Suprapubic skin (tissue), 4 donors: ENCODE data around the gene PCDHA9. TPM values are rescaled to one million over a fixed set of nuclear protein-coding genes. Genes with fewer than 3 reads are reported as not detected.
"Not testable (repeated sequence)": the region's sequence is repeated elsewhere in the genome, so short reads cannot be mapped to it uniquely, and the experiment has no call there.

Experiments
- DNase-seq, 2 donors: peaks; one replicate each; pipeline ENCODE4 v3.0.0-alpha.2; 2019; ENCODE audit warnings: low spot score in 2 of 2
- H3K27ac ChIP-seq: fragments of 200-600 bp; sonication (generic); one replicate; pipeline ENCODE4 v1.5.1; 2019
- H3K27me3 ChIP-seq: fragments of 200-600 bp; sonication (generic); one replicate; pipeline ENCODE4 v1.5.1; 2019
- H3K36me3 ChIP-seq: fragments of 200-600 bp; sonication (generic); one replicate; pipeline ENCODE4 v1.5.1; 2019
- H3K4me1 ChIP-seq: fragments of 200-600 bp; sonication (generic); one replicate; pipeline ENCODE4 v1.5.1; 2019
- H3K4me3 ChIP-seq: fragments of 200-600 bp; sonication (generic); one replicate; pipeline ENCODE4 v1.5.1; 2019; ENCODE audit warnings: mild to moderate bottlenecking
- H3K9me3 ChIP-seq: fragments of 200-600 bp; sonication (generic); one replicate; pipeline ENCODE4 v1.5.1; 2019
- EP300 ChIP-seq: sonication (generic); formaldehyde crosslinking; IDR thresholded peaks from one replicate; pipeline ENCODE4 v1.6.1; 2017; ENCODE audit warnings: antibody characterized with exemption
- POLR2A ChIP-seq, 2 donors: fragments of 450-650 bp; IDR thresholded peaks; one replicate each; pipeline ENCODE4 v1.6.1; 2017; ENCODE audit warnings: antibody characterized with exemption in 2 of 2, mild to moderate bottlenecking in 2 of 2, moderate library complexity in 2 of 2
- POLR2AphosphoS5 ChIP-seq, 3 donors: sonication (generic); formaldehyde crosslinking; IDR thresholded peaks; one replicate each; pipeline ENCODE4 v1.6.1; 2017; ENCODE audit warnings: antibody characterized with exemption in 3 of 3
- WGBS: methylation state at CpG from one replicate; pipeline ENCODE4 v1.1.5; 2018; 5-methylcytosine and 5-hydroxymethylcytosine counted together
- total RNA-seq, 4 donors: library from RNA; depleted of rRNA; stranded (reverse); fragments of >200 nt; gene quantifications; one replicate each; pipeline ENCODE4 v1.1.0, GENCODE V29; 2016
- TF ChIP-seq, protein P1 (sequence below), 2 donors: fragments of 200-600 bp in 1 of 2; fragments of 450-650 bp in 1 of 2; sonication (generic) in 1 of 2; IDR thresholded peaks; one replicate each; pipeline ENCODE4 v1.5.1; 2016 to 2019; ENCODE audit warnings: antibody characterized with exemption in 2 of 2, mild to moderate bottlenecking in 1 of 2, moderate library complexity in 1 of 2

The PCDHA9 gene
- total RNA-seq, 4 donors from 2014 or later = 0.08 to 0.34 (median 0.26) TPM

DNA sequence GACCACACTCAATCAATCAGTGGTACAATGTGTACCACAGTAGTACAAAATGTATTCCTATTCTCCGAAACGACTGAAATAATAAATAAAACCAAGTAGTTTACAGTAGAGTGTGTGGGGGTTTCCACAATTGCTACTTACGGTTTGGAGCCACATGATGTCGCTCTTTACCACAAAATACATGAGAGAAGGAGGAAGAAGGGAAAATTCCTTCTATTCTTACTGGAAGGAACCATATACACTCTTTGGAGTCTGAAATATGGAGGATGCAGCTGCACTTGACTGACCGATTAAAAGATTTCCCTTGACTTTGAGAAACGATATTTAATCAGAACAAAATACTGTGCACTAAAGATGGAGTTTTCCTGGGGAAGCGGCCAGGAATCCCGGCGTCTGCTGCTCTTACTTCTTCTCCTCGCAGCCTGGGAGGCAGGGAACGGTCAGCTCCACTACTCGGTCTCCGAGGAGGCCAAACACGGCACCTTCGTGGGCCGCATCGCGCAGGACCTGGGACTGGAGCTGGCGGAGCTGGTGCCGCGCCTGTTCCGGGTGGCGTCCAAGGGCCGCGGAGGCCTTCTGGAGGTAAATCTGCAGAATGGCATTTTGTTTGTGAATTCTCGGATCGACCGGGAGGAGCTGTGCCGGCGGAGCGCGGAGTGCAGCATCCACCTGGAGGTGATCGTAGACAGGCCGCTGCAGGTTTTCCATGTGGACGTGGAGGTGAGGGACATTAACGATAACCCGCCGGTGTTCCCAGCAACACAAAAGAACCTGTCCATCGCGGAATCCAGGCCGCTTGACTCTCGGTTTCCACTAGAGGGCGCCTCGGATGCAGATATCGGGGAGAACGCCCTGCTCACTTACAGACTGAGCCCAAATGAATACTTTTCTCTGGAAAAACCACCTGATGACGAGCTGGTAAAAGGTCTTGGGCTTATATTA lies 41.1 kb upstream of the PCDHA9 start, which contains the start of gene PCDHA4:
TSS of gene PCDHA4 (plus strand) at position 235 of the 942 bp plus-strand sequence.
- no peak for TF ChIP-seq EP300
- TF ChIP-seq, protein P1, sequence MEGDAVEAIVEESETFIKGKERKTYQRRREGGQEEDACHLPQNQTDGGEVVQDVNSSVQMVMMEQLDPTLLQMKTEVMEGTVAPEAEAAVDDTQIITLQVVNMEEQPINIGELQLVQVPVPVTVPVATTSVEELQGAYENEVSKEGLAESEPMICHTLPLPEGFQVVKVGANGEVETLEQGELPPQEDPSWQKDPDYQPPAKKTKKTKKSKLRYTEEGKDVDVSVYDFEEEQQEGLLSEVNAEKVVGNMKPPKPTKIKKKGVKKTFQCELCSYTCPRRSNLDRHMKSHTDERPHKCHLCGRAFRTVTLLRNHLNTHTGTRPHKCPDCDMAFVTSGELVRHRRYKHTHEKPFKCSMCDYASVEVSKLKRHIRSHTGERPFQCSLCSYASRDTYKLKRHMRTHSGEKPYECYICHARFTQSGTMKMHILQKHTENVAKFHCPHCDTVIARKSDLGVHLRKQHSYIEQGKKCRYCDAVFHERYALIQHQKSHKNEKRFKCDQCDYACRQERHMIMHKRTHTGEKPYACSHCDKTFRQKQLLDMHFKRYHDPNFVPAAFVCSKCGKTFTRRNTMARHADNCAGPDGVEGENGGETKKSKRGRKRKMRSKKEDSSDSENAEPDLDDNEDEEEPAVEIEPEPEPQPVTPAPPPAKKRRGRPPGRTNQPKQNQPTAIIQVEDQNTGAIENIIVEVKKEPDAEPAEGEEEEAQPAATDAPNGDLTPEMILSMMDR (IDR thresholded peaks at IDR 0.05) = no peak
- TF ChIP-seq POLR2A (IDR thresholded peaks at IDR 0.05) = no peak
- TF ChIP-seq POLR2AphosphoS5 (IDR thresholded peaks at IDR 0.05) = no peak
- Histone ChIP-seq H3K9me3 (peaks cover 31% of the 10 kb centered on the region), H3K27ac (no peak within 1 kb of the TSS), H3K36me3 (no peaks in the 10 kb centered on the region), H3K4me1 (no peaks in the 10 kb centered on the region), H3K4me3 (peak within 1 kb of the TSS; percentile 33), H3K27me3 (peaks cover 4% of the 10 kb centered on the region)
- 20% methylated on average over 28 of the region's 47 CpGs for WGBS
- no peak for DNase-seq

DNA sequence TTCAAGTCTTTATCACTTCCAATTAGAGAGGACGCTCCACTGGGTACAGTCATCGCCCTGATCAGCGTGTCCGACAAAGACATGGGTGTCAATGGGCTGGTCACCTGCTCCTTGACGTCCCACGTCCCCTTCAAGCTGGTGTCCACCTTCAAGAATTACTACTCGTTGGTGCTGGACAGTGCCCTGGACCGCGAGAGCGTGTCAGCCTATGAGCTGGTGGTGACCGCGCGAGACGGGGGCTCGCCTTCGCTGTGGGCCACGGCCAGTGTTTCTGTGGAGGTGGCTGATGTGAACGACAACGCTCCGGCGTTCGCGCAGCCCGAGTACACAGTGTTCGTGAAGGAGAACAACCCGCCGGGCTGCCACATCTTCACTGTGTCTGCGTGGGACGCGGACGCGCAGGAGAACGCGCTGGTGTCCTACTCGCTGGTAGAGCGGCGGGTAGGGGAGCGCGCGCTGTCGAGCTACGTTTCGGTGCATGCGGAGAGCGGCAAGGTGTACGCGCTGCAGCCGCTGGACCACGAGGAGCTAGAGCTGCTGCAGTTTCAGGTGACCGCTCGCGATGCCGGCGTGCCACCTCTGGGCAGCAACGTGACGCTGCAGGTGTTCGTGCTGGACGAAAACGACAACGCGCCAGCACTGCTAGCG lies 39.8 kb upstream of the PCDHA9 start:
- not testable (repeated sequence) for DNase-seq, H3K27me3 ChIP-seq, H3K36me3 ChIP-seq, H3K4me3 ChIP-seq, H3K4me1 ChIP-seq, H3K27ac ChIP-seq
- 74% methylated on average over 22 of the region's 62 CpGs for WGBS
- peaks cover 21% of the 10 kb centered on the region for H3K9me3 ChIP-seq

DNA sequence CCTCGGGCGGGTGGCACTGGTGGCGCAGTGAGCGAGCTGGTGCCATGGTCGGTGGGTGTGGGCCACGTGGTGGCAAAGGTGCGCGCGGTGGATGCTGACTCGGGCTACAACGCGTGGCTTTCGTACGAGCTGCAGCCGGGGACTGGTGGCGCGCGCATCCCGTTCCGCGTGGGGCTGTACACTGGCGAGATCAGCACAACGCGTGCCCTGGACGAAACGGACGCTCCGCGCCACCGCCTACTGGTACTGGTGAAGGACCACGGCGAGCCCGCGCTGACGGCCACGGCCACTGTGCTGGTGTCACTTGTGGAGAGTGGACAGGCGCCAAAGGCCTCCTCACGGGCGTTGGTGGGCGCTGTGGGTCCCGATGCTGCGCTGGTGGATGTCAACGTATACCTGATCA lies 39.3 kb upstream of the PCDHA9 start:
- no CpG with 5 or more reads among the region's 43 CpGs for WGBS
- peaks cover 21% of the 10 kb centered on the region for H3K9me3 ChIP-seq
- DNase-seq = no peak

DNA sequence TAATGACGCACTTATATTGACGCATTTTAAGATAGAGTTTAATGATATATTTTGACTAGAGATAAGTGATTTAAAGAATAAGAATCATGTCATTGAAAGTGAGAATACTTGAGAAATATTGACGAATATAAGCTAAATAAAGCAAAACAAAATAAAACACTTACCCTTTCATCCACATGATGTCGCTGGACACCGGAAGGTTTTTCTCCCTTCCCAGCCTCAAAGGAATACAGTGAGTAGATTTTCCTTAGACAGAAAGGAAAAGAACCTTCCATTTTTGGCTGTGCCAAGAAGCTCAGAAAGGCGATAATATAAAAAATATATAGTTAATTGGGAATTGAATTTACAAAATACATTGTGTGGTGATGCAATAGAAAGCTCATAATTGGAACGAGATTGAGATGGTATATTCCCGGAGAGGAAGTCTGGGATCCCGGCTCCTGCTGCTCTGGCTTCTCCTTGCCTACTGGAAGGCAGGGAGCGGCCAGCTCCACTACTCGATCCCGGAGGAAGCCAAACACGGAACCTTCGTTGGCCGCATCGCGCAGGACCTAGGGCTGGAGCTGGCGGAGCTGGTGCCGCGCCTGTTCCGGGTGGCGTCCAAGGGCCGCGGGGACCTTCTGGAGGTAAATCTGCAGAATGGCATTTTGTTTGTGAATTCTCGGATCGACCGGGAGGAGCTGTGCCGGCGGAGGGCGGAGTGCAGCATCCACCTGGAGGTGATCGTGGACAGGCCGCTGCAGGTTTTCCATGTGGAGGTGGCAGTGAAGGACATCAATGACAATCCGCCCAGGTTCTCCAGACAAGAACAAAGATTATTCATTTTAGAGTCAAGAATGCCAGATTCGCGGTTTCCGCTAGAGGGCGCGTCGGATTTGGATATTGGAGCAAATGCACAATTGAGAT lies 26.6 kb upstream of the PCDHA9 start, which contains the start of gene PCDHA5:
TSS of gene PCDHA5 (plus strand) at position 239 of the 906 bp plus-strand sequence.
- TF ChIP-seq POLR2A (IDR thresholded peaks at IDR 0.05) (no peak), POLR2AphosphoS5 (IDR thresholded peaks at IDR 0.05) (no peak), EP300 (no peak)
- TF ChIP-seq, protein P1 (IDR thresholded peaks at IDR 0.05) = no peak
- Histone ChIP-seq H3K27me3 (peaks cover 6% of the 10 kb centered on the region), H3K9me3 (peaks cover 25% of the 10 kb centered on the region), H3K27ac (no peak within 1 kb of the TSS), H3K4me3 (no peak within 1 kb of the TSS), H3K36me3 (no peaks in the 10 kb centered on the region), H3K4me1 (no peaks in the 10 kb centered on the region)
- no peak for DNase-seq
- 29% methylated on average over 35 of the region's 39 CpGs for WGBS

More for the DNA sequence above, 39.3 kb upstream of the PCDHA9 start:
- no peaks in the 10 kb centered on the region for H3K36me3 ChIP-seq
- H3K4me1 ChIP-seq = no peaks in the 10 kb centered on the region
- no peak overlapping the region for H3K27ac ChIP-seq
- H3K27me3 ChIP-seq = peaks cover 4% of the 10 kb centered on the region
- TF ChIP-seq, protein P1 (IDR thresholded peaks at IDR 0.05) = no peak
- TF ChIP-seq EP300 (no peak), POLR2AphosphoS5 (IDR thresholded peaks at IDR 0.05) (no peak), POLR2A (IDR thresholded peaks at IDR 0.05) (no peak)
- no peak overlapping the region for H3K4me3 ChIP-seq

DNA sequence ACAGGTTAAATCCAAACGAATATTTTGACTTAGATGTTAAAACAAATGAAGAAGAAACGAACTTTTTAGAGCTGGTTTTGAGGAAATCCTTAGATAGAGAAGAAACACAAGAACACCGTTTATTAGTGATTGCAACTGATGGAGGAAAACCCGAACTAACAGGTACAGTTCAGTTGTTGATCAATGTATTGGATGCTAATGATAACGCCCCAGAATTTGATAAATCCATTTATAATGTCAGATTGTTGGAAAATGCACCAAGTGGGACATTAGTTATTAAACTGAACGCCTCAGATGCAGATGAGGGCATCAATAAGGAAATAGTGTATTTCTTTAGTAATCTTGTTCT lies 25.9 kb upstream of the PCDHA9 start:
- peaks cover 6% of the 10 kb centered on the region for H3K27me3 ChIP-seq
- TF ChIP-seq POLR2AphosphoS5 (IDR thresholded peaks at IDR 0.05) (no peak), EP300 (no peak), POLR2A (IDR thresholded peaks at IDR 0.05) (no peak)
- TF ChIP-seq, protein P1 (IDR thresholded peaks at IDR 0.05) = no peak
- H3K4me1 ChIP-seq = no peaks in the 10 kb centered on the region
- no peak overlapping the region for H3K4me3 ChIP-seq
- H3K27ac ChIP-seq = no peak overlapping the region
- WGBS = 26% methylated on average over 6 of the region's 6 CpGs
- no peaks in the 10 kb centered on the region for H3K36me3 ChIP-seq
- H3K9me3 ChIP-seq = peaks cover 22% of the 10 kb centered on the region
- DNase-seq = no peak

DNA sequence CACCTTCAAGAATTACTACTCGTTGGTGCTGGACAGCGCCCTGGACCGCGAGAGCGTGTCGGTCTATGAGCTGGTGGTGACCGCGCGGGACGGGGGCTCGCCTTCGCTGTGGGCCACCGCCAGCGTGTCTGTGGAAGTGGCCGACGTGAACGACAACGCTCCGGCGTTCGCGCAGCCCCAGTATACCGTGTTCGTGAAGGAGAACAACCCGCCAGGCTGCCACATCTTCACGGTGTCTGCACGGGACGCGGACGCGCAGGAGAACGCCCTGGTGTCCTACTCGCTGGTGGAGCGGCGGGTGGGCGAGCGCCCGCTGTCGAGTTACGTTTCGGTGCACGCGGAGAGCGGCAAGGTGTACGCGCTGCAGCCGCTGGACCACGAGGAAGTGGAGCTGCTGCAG lies 25.2 kb upstream of the PCDHA9 start:
- H3K27me3 ChIP-seq, H3K4me1 ChIP-seq, H3K4me3 ChIP-seq, H3K27ac ChIP-seq, H3K36me3 ChIP-seq, DNase-seq: not testable (repeated sequence)
- peaks cover 29% of the 10 kb centered on the region for H3K9me3 ChIP-seq
- 56% methylated on average over 40 of the region's 48 CpGs for WGBS
